Stomach smooth muscle (tissue), 2 donors: Measurements from ENCODE around the gene PLD5.
"Not testable (repeated sequence)": the region's sequence is repeated elsewhere in the genome, so short reads cannot be mapped to it uniquely, and the experiment has no call there.

Experiments
- H3K27ac ChIP-seq: one replicate; pipeline ENCODE4 v1.7.0; 2013; ENCODE audit warnings: mild to moderate bottlenecking, low read length, inconsistent platforms
- H3K27me3 ChIP-seq, 2 donors: one replicate each; pipeline ENCODE4 v1.7.0; 2013; ENCODE audit warnings: low read length in 2 of 2; ENCODE audit not compliant: insufficient read depth in 2 of 2, control insufficient read depth in 1 of 2
- H3K36me3 ChIP-seq, 2 donors: one replicate each; pipeline ENCODE4 v1.7.0; 2013; ENCODE audit warnings: low read length in 2 of 2; ENCODE audit not compliant: control insufficient read depth in 2 of 2, insufficient read depth in 2 of 2
- H3K4me1 ChIP-seq: one replicate; pipeline ENCODE4 v1.7.0; 2013; ENCODE audit warnings: low read length; ENCODE audit not compliant: control insufficient read depth, insufficient read depth
- H3K4me3 ChIP-seq, 2 donors: one replicate each; pipeline ENCODE4 v1.7.0; 2013; ENCODE audit warnings: low read length in 2 of 2
- H3K9ac ChIP-seq, 2 donors: one replicate each; pipeline ENCODE4 v1.7.0; 2013; ENCODE audit warnings: low read length in 2 of 2, mild to moderate bottlenecking in 1 of 2
- H3K9me3 ChIP-seq, 2 donors: one replicate each; pipeline ENCODE4 v1.7.0; 2013; ENCODE audit warnings: low read length in 2 of 2; ENCODE audit not compliant: control insufficient read depth in 2 of 2
- donor health status: healthy.
- donor health status: Pancreatic carcinoma.

Gene PLD5

DNA sequence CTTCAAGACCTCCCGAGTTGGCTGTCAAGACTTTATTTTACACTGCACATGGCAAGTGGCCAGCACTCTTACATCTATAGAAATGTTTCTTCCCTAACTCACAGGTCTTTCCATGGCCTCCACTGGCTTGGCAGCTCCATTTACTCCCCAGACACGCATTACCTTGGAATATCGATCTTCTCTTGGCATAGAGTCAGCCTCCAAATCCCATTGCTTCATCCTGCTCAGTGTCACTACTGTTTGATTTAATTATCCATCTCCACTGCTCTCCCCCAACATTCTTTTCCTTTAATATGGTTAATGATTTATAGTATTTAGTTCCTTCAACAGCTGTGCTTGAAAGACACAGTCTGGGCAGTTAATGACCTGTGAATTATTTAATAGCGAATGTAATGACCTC, 284.4 kb downstream of the PLD5 start:
- H3K9me3 ChIP-seq = no peaks in the 10 kb centered on the region
- H3K9ac ChIP-seq = no peak overlapping the region
- H3K27me3 ChIP-seq = no peaks in the 10 kb centered on the region
- no peak overlapping the region for H3K27ac ChIP-seq
- no peaks in the 10 kb centered on the region for H3K4me1 ChIP-seq
- no peak overlapping the region for H3K4me3 ChIP-seq
- no peaks in the 10 kb centered on the region for H3K36me3 ChIP-seq

DNA sequence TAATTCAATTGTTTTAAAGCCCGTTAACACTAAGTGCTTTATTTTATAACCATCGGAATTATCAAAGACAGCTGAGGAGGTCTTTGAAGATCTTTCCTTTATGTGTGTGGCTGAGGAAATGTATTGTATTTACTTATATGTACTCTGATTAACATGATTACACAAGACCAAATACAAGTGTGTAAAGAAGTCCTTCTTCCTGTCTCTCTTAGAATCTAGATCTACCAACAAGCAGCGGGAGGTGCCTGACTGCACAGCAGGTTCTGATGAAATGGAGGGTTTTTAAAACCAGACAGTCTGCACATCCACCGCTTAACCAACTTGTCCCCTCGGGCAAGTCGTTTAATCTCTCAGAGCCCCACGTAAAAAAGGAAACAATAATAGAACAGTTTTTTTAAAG, 285.1 kb downstream of the PLD5 start:
- Histone ChIP-seq H3K9me3 (no peaks in the 10 kb centered on the region), H3K27ac (no peak overlapping the region), H3K9ac (no peak overlapping the region), H3K36me3 (no peaks in the 10 kb centered on the region), H3K27me3 (no peaks in the 10 kb centered on the region), H3K4me3 (no peak overlapping the region), H3K4me1 (no peaks in the 10 kb centered on the region)

DNA sequence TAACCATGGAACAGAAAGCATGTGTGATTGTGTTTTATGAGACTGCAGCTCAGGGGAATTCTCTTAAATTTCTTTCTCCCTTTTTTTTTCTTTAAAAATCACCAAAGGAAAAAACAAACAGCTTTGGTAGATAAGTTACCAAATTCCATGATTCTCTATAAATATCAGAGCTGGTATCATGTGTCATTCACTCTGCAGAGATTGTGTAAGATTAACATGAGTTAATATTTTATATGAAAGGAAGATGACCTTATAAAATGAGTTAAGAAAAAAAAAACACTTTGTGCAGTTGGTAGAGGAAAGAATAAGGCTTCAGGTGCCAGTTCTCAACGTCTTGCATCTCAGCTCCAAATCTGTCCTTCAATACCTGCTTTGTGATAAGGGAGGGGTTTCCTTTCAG, 287.4 kb downstream of the PLD5 start:
- H3K36me3 ChIP-seq = no peaks in the 10 kb centered on the region
- no peak overlapping the region for H3K9ac ChIP-seq
- no peaks in the 10 kb centered on the region for H3K4me1 ChIP-seq
- H3K27ac ChIP-seq = no peak overlapping the region
- no peak overlapping the region for H3K4me3 ChIP-seq
- no peaks in the 10 kb centered on the region for H3K27me3 ChIP-seq
- no peaks in the 10 kb centered on the region for H3K9me3 ChIP-seq

DNA sequence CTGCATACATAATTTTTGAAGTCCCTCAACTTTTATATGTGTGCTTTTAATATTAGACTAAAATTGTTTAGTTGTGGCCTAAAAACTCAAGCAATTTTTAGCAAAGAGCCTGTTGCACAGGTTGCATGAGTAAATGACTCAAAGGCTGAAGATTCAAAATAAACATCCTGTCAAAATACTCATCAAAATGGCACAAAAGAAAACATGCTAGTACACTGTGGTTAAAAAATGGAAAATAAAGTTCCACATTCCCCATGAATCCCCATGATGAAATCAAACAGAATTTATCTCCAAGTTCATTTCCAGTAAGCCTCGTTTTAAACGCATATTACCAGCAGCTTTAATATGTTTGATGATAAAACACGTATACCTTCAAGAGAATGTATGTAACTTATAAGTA, 295.5 kb downstream of the PLD5 start:
- no peaks in the 10 kb centered on the region for H3K36me3 ChIP-seq
- H3K27ac ChIP-seq = no peak overlapping the region
- H3K9me3 ChIP-seq = no peaks in the 10 kb centered on the region
- no peak overlapping the region for H3K9ac ChIP-seq
- H3K4me3 ChIP-seq = no peak overlapping the region
- H3K4me1 ChIP-seq = no peaks in the 10 kb centered on the region
- no peaks in the 10 kb centered on the region for H3K27me3 ChIP-seq

DNA sequence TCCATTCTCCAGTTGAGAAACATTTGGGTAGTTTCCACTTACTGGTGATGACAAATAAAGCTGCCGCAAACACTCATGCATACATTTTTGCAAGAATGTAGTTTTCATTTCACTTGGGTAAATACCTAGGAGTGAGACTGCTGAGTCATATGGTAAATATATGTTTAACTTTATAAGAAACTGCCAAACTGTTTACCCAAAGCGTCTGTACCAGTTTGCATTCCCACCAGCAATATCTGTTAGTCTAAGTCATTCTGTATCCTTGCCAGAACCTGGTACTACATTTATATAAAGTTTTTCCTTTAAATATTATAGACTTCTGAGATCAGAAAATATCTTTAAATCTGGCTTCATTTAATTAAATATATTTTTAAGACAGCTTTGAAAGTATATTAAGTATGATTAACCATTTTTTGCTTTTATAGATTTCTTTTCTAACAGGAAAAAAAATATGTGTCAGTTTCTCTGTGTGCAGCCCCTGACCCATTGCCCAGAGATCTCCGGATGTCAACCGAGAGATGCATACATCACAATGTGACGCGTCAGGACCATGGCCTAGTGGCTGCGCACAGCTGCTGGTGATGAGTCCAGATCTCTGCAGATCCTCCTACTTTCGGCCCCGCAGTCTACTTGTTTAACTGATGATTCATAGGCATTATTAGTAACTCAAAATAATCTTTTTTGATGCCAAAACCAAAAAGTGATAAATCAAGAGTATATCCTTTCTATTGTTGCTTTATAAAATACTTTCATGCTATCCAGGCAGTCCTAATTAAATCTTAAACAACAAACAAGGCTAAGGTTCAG, 298.5 kb downstream of the PLD5 start:
- H3K36me3 ChIP-seq = no peaks in the 10 kb centered on the region
- H3K9ac ChIP-seq = no peak overlapping the region
- peaks cover 0 to 2% of the 10 kb centered on the region in 2 donors for H3K9me3 ChIP-seq
- no peak overlapping the region for H3K4me3 ChIP-seq
- no peak overlapping the region for H3K27ac ChIP-seq
- H3K27me3 ChIP-seq = no peaks in the 10 kb centered on the region
- no peaks in the 10 kb centered on the region for H3K4me1 ChIP-seq

DNA sequence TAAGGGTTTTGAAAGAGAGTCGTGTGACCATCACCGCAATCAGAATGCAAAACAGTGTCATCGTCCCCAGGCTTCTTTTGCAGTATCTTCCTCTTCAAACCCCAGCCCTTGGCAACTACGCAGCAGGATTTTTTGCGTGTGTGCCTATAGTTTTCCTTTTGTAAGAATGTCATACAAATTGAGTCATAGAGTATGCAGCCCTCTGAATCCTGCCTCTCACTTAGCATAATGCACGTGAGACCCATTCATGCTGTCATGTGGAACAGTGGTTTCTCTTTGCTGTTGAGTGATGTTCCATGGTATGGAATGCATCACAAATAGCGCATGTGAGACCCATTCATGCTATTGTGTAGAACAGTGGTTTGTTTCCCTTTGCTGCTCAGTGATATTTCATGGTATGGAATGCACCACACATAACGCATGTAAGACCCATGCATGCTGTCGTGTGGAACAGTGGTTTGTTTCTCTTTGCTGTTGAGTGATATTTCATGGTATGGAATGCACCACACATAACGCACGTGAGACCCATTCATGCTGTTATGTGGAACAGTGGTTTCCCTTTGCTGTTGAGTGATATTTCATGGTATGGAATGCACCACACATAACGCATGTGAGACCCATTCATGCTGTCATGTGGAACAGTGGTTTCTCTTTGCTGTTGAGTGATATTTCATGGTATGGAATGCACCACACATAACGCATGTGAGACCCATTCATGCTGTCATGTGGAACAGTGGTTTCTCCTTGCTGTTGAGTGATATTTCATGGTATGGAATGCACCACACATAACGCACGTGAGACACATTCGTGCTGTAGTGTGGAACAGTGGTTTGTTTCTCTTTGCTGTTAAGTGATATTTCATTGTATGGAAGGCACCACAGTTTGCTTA, 299.4 kb downstream of the PLD5 start:
- not testable (repeated sequence) for H3K4me1 ChIP-seq, H3K27ac ChIP-seq, H3K9me3 ChIP-seq, H3K4me3 ChIP-seq, H3K27me3 ChIP-seq, H3K9ac ChIP-seq, H3K36me3 ChIP-seq

DNA sequence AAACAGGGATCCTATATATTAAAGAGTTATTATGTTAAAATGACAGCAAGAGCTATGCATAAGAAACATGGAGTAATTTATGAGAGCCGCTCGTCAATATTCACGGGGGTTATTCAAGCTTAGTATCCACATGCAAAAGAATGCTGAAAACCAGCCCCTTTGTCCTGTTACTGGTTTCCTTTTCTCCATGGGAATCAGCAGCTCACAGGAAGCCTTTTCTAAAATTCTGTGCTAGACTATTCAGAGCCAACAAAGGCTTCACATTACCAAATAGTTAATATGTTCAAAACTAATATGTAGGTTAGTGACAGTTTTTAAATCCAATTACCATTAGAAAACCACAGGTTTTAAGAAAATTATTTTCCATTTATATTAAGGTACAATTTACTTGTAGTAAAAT, 300.0 kb downstream of the PLD5 start:
- Histone ChIP-seq H3K27ac (no peak overlapping the region), H3K27me3 (no peaks in the 10 kb centered on the region), H3K4me3 (no peak overlapping the region), H3K9me3 (peaks cover 0 to 2% of the 10 kb centered on the region in 2 donors), H3K9ac (no peak overlapping the region), H3K4me1 (no peaks in the 10 kb centered on the region), H3K36me3 (no peaks in the 10 kb centered on the region)

DNA sequence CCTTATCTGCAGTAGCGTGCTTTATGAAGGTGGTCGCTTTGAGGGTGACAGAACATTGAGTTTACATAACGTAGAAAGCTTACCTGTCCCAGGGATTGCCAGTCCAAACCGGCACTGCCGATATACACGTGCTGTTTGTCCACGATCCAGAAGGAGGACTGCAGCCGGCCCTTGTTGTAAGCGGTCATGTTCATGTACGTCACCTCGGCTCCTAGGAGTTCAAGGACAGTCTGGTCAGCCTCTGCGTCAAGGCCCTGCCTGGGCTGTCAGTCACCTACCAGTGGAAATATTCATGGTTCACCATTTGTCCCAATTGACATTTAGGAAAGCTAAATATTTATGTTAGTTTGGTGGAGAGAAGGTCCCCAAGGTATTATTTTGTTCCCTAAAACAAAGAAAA, 304.6 kb downstream of the PLD5 start:
- H3K4me1 ChIP-seq = no peaks in the 10 kb centered on the region
- H3K9me3 ChIP-seq = peaks cover 0 to 8% of the 10 kb centered on the region in 2 donors

DNA sequence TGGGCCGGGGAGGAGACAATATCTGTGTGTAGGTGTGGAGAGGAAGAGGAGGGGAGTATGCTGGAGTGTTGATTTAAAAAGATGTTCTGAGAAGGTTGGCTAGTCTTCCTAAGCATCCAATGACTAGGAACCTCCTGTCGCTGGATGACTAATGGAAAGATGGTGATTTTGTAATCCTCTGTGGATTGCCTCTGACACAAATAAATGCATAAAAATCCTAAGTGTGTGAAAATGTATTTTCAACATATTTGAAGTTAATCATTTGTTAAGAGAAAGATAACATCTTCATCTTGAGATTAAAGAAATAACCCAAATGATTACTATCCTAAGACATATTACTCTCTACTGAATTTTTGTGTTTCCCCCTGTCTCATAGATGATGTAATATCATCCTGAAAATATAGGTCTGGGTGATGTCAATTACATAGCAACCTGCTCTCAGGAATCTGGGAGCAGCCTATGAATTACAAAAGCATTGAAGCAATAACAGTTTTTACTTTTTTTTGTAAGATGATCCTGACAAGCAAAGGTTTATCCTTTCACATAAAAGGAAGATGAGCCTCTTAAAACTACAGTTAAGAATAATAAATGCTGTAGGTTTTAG, 305.1 kb downstream of the PLD5 start:
- Histone ChIP-seq H3K9me3 (peaks cover 0 to 8% of the 10 kb centered on the region in 2 donors), H3K4me3 (no peak overlapping the region), H3K36me3 (no peaks in the 10 kb centered on the region), H3K4me1 (no peaks in the 10 kb centered on the region), H3K27me3 (no peaks in the 10 kb centered on the region), H3K27ac (no peak overlapping the region), H3K9ac (no peak overlapping the region)

More for the DNA sequence above, 304.6 kb downstream of the PLD5 start:
- H3K9ac ChIP-seq = no peak overlapping the region
- H3K4me3 ChIP-seq = no peak overlapping the region
- H3K36me3 ChIP-seq = no peaks in the 10 kb centered on the region
- H3K27ac ChIP-seq = no peak overlapping the region
- no peaks in the 10 kb centered on the region for H3K27me3 ChIP-seq

DNA sequence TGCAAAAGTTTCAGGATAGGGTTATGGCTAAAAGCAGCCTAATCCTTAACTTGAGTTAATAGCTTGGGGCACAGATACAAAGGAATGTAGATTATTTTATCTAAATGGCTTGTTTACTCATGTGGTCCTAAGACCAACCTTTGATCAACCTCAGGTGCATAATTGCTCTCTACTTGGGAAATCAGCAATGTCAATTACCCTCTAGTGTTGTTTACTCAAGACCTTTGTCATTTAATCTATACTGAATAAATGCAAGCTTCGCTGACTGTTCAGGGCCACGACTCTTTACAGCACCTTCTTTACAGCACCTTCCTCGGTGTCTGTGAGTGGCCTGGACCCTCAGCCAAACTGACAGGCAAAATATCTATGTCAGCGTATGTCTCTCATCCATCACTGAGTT, 308.1 kb downstream of the PLD5 start:
- Histone ChIP-seq H3K9ac (no peak overlapping the region), H3K27ac (no peak overlapping the region), H3K4me1 (no peaks in the 10 kb centered on the region), H3K9me3 (peaks cover 0 to 5% of the 10 kb centered on the region in 2 donors), H3K36me3 (no peaks in the 10 kb centered on the region), H3K4me3 (no peak overlapping the region), H3K27me3 (no peaks in the 10 kb centered on the region)
